ENCODE results near the gene BRD2.

Gene BRD2

GRCh38 chr6:32973144-32974015, 5.0 kb downstream of the BRD2 start:
- DNase-seq, result no peak

- DNase-seq, result no peak
Measured at GRCh38 chr6:32974016-32974333, 5.6 kb downstream of the BRD2 start.

- no peak for DNase-seq
Measured at GRCh38 chr6:32974541-32975308, 6.3 kb downstream of the BRD2 start.

GRCh38 chr6:32975886-32976285, 7.5 kb downstream of the BRD2 start:
- no peak for DNase-seq

- no peak for DNase-seq
Measured at GRCh38 chr6:32976334-32977069, 8.1 kb downstream of the BRD2 start.

- no peak for DNase-seq
Measured at GRCh38 chr6:32977272-32977952, 9.0 kb downstream of the BRD2 start.

- no peak for DNase-seq
Measured at GRCh38 chr6:32977953-32978324, 9.5 kb downstream of the BRD2 start.

GRCh38 chr6:32979720-32980487, 11.5 kb downstream of the BRD2 start:
- DNase-seq, result no peak

GRCh38 chr6:32980488-32981038, 12.2 kb downstream of the BRD2 start:
- no peak for DNase-seq

GRCh38 chr6:32982084-32982701, 13.8 kb downstream of the BRD2 start:
- no peak for DNase-seq

- DNase-seq, result no peak
Measured at GRCh38 chr6:32982702-32983492, 14.5 kb downstream of the BRD2 start.

- no peak for DNase-seq
Measured at GRCh38 chr6:32983493-32983848, 15.1 kb downstream of the BRD2 start.

GRCh38 chr6:32983964-32984621, 15.7 kb downstream of the BRD2 start:
- no peak for DNase-seq

- DNase-seq, result peak; percentile 47
Measured at GRCh38 chr6:32984622-32985389, 16.4 kb downstream of the BRD2 start.

- no peak for DNase-seq
Measured at GRCh38 chr6:32989368-32989767, 21.0 kb downstream of the BRD2 start.

GRCh38 chr6:32991972-32992371, 23.6 kb downstream of the BRD2 start:
- no peak for DNase-seq

- DNase-seq, result no peak
Measured at GRCh38 chr6:32993363-32993973, 25.1 kb downstream of the BRD2 start.

- DNase-seq, result no peak
Measured at GRCh38 chr6:32995448-32995847, 27.1 kb downstream of the BRD2 start.

- no peak for DNase-seq
Measured at GRCh38 chr6:33000055-33000454, 31.7 kb downstream of the BRD2 start.
